ENCODE data around the gene ZMYM4.
"Not testable (repeated sequence)": the region's sequence is repeated elsewhere in the genome, so short reads cannot be mapped to it uniquely, and the experiment has no call there.

The ZMYM4 gene

GRCh38 chr1:35268282-35269200 is at the start of gene ZMYM4:
TSS of gene ZMYM4 (plus strand) at chr1:35268709. CDS start at chr1:35269047, 338 bp downstream.
- peak; percentile 82 for DNase-seq (ENCODE audit: low read depth)

GRCh38 chr1:35220976-35221375 is 47.5 kb upstream of the ZMYM4 start:
- DNase-seq (ENCODE audit: low read depth): no peak

GRCh38 chr1:35222322-35223083 is 46.0 kb upstream of the ZMYM4 start:
- no peak for DNase-seq (ENCODE audit: low read depth)

- no peak for DNase-seq (ENCODE audit: low read depth)
These were observed 45.4 kb upstream of the ZMYM4 start for GRCh38 chr1:35223084-35223630.

GRCh38 chr1:35226546-35226945 is 42.0 kb upstream of the ZMYM4 start:
- no peak for DNase-seq (ENCODE audit: low read depth)

GRCh38 chr1:35229587-35230360 is 38.7 kb upstream of the ZMYM4 start:
- DNase-seq (ENCODE audit: low read depth): no peak

GRCh38 chr1:35231287-35231686 is 37.2 kb upstream of the ZMYM4 start:
- DNase-seq (ENCODE audit: low read depth): no peak

GRCh38 chr1:35236772-35237171 is 31.7 kb upstream of the ZMYM4 start:
- DNase-seq (ENCODE audit: low read depth): not testable (repeated sequence)

DNA sequence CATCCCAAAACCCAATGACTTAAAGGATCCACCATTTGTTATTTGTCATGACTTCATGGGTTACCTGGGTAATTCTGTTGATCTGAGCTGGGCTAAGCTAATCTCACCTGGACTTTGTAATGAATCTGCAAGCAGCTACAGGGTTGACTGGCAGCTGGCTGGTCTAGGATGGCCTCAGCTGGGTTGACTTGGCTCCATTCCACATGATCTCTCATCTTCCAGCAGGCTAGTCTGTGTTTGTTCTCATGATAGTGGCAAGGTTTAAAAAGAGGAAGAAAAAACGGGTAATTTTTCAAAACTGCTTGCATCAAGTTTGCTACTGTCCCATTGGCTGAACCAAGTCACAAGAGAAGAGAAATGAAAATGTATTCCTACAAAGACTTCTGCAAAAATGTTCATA is 24.8 kb upstream of the ZMYM4 start:
- no peak for DNase-seq (ENCODE audit: low read depth)

- no peak for DNase-seq (ENCODE audit: low read depth)
These were observed 21.3 kb upstream of the ZMYM4 start for GRCh38 chr1:35247256-35247655.

GRCh38 chr1:35253941-35254340 is 14.6 kb upstream of the ZMYM4 start:
- DNase-seq (ENCODE audit: low read depth): no peak

GRCh38 chr1:35255276-35255675 is 13.2 kb upstream of the ZMYM4 start:
- no peak for DNase-seq (ENCODE audit: low read depth)

DNA sequence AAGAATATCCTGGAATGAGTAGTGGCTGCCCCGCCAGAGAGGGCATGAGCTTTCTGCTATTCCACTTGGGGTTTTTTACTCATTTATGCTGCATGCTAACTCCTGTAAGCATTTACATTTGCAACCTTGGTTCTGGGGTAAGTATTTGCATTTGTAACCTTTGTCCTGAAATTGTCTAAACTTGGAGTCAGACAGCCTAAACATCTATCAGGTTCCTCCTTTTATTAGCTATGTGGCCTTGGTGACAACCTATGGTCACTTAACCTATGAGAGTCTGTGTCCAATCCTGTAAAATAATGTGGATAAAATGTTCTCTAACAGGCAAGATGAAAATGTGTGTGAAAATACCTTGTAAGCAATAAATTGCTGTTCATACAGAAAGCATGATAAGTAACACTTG is 8.9 kb upstream of the ZMYM4 start:
- DNase-seq (ENCODE audit: low read depth): no peak

GRCh38 chr1:35261412-35262120 is 6.9 kb upstream of the ZMYM4 start:
- no peak for DNase-seq (ENCODE audit: low read depth)

- no peak for DNase-seq (ENCODE audit: low read depth)
These were observed 4.5 kb upstream of the ZMYM4 start for GRCh38 chr1:35264035-35264434.

- DNase-seq (ENCODE audit: low read depth): no peak
These were observed 3.6 kb upstream of the ZMYM4 start for GRCh38 chr1:35264871-35265270.

GRCh38 chr1:35266306-35266705 is 2.2 kb upstream of the ZMYM4 start:
- no peak for DNase-seq (ENCODE audit: low read depth)

DNA sequence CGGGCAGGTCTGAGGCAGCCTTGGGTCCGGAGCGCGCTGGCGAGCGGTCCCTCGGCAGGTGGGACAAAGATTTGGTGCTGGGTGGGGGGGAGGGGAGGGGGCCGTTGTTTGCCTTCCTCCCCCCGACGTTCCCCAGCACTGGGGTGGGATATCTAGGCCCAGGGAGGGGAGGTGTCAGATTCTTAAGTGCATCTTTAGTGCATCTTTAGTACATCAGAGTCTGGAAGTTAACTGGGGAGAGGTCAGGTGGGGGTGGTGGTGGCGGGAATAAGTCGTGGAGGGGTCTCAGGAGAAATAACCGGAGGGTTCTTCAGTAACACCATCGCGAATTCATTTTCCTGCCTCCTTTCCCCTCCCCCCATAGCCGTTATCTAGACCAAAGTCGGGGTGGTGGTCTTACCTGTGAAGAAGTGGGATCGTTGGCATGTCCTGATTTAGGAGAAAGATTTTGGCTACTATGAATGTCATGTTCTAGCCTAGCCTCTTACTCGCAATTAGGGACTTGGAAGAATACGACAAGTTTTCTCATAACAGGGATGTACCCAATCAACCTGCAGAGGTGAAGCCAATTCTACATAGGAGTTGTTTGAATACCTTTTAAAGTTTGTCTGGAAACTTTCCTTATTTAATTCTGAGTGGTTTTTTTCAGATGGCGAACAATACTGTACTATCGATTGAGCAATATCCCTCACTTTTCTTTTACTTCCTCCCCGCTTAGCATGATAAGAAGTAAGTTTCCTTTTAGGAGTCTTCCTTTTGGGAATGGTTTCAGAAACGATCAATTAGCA is 886 bp downstream of the ZMYM4 start:
- DNase-seq (ENCODE audit: low read depth): no peak

GRCh38 chr1:35269989-35270289 is 1.4 kb downstream of the ZMYM4 start:
- no peak for DNase-seq (ENCODE audit: low read depth)

DNA sequence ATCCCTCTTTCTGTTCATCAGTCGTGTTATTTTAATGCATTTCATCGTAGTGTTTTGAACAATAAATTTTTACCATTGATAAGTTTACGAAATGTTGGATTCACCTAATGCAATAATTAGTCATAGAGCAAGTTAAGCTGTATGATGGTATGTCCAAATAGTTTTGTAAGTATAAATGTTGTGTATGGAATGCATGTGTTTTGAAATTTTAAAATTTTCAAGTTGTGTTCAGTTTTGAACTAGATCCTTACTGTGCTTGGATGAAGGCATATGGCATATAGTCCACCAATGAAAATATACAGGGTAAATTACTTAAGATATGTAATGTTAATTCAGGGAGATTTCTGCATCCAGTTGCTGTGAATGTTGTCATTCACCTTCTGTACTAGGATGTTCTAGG is 2.3 kb downstream of the ZMYM4 start:
- DNase-seq (ENCODE audit: low read depth): no peak

GRCh38 chr1:35274197-35274596 is 5.7 kb downstream of the ZMYM4 start:
- no peak for DNase-seq (ENCODE audit: low read depth)
